Measurements from ENCODE around the gene ALPG.
"Not testable (repeated sequence)": the region's sequence is repeated elsewhere in the genome, so short reads cannot be mapped to it uniquely, and the experiment has no call there.

The ALPG gene

DNA sequence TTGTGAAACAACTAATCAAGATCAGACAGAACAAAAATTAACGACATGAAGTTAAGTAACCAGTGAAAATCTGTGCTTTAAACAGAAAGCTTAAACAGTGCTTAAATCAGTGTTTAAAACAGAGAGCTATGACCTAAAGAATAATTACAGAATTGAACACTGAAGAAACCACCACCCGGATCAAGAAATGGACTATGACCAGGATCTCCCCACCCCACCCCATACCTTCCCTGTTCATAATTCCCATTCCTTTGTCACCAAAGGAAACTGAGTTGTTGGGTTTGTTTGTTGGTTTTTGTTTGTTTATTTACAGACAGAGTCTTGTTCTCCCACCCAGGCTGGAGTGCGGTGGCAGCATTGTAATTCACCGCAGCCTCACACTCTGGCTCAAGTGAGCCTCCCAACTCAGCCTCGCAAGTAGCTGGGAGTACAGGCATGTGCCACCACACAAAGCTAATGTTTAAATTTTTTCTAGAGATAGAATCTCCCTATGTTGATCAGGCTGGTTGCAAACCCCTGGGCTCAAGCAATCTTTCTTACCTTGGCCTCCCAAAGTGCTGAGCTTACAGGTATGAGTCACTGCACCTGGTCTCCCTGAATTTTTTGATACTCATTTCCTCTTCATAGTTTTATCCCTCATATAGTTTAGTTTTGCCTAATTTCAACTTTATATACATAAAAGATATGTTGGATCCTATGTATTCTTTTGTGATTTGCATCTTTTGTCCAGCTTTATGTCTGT, 8.2 kb upstream of the ALPG start:
- no peak for DNase-seq

DNA sequence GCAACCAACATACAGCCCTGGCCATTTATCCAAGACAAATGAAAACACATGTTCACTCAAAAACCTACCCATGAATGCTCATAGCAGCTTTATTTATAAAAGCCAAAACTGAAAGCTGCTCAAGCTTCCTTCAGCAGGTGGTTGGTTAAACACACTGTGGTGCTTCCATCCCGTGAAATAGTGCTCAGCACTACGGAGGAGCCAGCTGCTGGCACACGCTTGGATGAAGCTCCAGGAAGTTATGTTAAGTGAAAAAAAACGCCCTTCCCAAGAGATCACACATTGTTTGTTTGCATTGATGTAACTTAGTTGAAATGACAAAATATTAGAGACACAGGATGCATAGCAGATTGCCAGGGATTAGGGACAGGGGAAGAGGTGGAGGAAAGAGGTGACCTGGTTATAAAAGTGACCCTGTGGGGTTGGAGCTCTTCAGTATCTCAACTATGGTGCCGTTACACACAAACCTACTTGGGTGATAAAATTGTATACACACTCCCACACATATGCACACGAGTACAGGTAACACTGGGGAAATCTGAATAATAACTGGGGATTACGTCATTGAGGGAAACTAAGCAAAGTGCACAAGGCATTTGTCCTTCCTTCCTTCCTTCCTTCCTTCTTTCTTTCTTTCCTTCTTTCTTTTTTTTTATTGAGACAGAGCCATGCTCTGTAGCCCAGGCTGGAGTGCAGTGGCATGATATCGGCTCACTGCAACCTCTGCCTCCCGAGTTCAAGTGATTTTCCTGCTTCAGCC, 6.2 kb upstream of the ALPG start:
- DNase-seq, result no peak

DNA sequence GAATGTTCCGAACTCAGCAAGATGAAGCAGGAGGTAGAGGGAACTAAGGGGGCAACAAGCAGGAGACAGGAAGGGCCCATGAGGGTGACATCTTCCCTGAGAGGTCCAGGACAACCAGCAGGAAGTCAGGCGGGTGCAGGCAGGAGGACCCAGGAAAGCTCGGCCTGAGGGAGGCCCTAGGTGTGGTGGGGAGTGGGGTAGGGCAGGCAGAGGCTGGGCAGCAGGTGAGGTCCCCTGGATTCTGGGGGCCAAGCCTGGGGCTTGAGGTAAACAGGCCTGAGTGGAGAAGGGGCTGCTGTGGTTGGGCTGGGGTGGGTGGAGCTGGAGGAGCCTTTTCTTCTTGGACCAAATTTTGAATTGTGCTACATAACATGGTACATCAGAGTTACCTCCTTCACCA, 4.1 kb upstream of the ALPG start:
- DNase-seq, result no peak

DNA sequence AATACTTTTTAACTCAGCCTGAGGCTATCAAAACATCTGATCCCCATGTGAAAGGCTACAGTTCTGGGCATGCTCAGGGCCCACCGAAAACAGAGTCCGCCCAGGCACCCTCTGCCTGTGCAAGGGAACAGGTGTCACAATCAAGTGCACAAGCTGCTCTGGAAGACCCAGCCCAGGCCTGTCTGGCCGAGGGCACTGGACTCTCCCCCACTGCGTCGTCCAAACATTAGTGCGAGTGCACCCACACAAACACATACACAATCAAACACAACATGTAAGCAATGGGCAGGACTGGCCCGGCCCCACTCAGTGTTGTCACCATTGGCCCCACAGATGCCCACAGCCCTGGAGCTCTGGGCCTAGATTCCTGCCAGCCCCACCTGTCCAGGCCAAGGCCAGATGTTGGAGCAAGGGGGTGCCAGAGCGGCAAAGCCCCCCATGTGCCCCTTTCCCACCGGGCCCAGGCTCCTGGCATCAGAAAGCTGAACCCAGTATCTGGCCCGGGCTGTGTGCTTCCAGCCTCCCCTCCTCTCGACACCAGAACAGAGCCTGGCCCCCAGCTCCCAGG, 617 bp upstream of the ALPG start:
- DNase-seq, result no peak

DNA sequence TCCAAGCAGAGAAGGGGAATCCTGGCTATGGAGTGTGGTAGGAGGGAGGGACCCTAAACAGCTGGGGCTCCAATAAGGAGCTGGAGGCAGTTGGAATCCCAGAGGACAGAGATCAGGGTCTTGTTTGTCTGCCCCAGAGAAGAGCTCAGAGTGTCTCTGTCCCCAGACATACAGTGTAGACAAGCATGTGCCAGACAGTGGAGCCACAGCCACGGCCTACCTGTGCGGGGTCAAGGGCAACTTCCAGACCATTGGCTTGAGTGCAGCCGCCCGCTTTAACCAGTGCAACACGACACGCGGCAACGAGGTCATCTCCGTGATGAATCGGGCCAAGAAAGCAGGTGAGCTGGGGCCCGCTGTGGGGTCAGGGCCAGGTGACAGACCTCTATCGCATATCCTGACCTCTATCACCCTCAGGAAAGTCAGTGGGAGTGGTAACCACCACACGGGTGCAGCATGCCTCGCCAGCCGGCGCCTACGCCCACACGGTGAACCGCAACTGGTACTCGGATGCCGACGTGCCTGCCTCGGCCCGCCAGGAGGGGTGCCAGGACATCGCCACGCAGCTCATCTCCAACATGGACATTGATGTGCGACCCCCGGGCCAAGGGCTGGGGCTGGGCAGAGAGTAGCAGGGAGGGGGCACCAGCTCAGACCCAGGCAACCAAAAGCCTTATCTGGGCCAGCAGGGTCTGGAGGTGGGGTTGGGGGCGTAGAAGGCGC, 945 bp downstream of the ALPG start:
- not testable (repeated sequence) for DNase-seq

DNA sequence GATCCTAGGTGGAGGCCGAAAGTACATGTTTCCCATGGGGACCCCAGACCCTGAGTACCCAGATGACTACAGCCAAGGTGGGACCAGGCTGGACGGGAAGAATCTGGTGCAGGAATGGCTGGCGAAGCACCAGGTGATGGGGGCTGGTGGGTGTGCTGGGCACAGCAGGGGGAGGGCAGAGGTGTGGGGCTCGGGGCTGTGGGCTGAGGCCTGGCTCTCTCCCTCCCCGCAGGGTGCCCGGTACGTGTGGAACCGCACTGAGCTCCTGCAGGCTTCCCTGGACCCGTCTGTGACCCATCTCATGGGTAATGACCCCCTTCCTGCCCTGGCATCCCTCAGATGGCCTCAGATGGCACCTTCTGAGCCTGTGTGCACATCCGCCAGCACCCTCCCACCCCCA, 1.6 kb downstream of the ALPG start:
- DNase-seq, result not testable (repeated sequence)

DNA sequence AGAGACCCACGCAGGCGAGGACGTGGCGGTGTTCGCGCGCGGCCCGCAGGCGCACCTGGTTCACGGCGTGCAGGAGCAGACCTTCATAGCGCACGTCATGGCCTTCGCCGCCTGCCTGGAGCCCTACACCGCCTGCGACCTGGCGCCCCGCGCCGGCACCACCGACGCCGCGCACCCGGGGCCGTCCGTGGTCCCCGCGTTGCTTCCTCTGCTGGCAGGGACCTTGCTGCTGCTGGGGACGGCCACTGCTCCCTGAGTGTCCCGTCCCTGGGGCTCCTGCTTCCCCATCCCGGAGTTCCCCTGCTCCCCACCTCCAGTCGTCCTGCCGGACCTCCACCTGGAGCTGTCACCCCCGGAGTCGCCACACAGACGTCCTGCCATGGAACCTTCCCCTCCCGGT, 3.0 kb downstream of the ALPG start:
- not testable (repeated sequence) for DNase-seq

DNA sequence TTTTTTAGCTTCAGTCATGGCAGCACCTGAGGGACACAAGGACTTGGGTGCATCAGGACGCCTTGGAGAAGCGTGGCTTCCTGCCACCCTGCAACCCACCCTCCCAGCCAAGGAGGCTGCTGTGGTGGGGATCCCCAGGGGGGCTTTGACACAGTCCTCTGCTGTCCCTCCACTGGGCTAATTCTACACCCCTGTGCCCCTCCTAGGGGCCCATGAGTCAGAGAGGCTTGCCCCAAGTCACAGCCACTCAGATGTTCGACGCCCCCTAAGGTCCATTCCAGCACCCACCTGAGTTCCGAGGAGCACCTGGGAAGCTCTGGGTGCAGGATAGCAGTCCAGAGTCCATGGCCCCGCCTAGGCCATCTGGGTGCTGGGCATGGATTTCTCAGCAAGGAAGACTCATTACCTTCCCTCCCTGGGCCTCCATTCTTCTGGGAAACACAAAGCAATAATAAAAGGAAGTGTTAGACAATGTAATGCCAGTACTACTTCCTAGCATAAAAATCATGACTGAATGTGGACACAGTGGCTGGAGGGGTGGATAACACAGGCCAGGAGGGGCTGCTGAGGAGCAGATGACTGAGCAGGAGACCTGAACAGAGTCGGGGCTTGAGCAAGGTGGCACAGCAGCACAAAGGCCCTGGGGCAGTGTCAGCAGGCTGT, 3.7 kb downstream of the ALPG start:
- DNase-seq, result no peak

DNA sequence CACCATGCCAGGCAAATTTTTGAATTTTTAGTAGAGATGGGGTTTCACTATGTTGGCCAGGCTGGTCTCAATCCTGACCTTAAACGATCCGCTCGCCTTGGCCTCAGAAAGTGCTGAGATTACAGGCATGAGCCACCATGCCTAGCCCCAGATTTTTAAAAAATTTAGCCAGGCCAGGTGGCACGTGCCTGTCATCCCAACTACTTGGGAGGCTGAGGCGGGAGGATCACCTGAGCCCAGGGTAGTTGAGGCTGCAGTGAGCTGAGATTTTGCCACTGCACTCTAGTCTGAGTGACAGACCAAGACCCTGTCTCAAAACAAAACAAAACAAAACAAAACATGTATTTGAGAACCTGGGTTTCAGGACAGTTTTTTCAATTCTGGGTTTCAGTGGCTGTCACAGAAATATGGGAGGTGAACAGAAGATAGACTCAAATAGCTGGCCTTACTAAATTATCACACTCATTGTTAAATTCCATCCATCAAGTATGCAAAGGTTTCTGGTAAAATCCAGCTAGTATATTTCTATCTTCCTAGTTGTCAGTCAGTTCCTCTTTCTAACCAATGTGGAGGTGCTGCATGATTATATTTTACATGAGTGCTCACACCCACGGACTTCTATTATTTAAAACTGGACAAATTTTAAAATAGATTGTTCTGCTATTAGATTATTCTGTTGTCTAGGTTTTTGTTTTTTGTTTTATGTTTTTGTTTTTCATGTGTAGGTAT, 5.4 kb downstream of the ALPG start:
- DNase-seq, result no peak

DNA sequence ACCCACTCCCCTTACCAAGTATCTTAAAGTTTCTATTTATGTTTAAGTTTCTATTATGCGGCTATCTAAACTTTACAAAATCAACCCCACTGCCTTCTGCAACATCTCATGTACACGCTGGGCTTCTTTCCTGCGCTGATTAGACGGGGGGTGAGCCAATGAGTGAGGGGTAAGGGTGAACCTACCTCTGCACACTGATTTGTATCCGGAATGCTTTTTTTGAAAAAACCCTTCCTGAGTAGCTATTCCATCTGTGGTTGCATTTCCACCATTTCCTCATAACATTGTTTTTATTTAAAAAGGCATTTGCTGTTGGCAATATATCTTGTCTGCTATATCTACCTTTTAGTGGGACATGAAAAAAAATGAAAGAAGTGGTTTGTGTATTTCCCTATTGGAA, 6.3 kb downstream of the ALPG start:
- no peak for DNase-seq

DNA sequence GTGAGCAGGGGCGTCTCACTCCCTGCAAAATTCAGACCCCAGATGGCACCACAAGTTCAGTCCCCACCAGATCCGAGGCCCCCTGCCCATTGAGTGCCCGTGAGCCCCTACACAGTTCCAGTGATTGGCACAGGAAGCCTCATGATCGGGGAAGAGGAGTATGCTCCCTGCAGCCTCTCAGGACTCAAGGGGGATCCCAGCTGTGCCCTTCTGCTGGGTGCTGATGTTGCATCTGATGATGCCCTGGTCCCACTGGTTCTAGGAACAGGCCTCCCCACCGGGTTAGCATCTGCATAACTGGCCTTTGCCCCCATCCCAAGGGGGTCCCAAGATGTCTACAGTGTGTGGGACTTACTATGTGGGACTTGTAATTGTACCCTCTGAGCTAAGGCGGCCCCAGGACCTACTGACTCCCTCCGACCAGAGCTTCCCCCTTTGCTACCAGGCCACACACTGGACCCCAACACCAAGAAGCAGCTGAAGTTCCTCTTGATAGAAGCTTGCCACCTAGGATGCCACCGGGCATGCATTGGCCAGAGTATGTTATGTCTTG, 8.6 kb downstream of the ALPG start:
- no peak for DNase-seq

DNA sequence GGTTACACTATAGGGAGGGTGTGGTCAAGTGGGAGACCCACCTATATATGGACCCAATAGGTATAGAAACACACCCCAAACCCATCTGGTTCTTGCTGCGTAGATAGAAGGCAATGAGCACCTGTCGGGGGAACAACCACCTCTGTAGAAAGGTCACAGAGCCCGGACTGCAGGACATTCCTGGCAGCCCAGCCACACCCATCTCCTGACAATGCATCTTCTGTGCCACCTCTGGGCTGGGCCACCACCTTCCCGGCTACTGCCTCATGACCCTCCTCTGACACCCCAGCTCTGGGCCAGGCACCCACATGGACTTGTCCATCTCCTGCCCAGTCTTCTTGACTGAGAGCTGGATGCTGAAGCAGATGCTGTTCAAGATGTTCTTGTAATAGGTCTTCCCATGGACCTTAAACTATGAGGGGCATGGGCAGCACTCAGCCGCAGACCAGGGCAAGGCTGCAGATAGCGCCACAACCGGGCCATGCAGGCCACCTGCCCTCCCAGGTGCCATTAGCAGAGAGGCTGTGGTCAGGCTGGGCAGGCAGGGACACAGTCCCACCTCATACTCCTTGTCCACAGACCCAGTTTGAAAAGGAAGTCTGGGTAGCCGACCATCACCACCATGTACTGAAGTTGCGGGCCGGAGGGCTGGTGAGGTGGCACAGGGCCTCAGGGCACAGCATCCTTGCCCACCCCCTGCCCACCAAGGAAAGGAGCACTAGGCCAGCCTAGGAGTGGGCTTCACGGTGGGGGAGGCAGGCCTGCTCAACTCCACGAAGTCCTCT, 9.3 kb downstream of the ALPG start:
- no peak for DNase-seq

DNA sequence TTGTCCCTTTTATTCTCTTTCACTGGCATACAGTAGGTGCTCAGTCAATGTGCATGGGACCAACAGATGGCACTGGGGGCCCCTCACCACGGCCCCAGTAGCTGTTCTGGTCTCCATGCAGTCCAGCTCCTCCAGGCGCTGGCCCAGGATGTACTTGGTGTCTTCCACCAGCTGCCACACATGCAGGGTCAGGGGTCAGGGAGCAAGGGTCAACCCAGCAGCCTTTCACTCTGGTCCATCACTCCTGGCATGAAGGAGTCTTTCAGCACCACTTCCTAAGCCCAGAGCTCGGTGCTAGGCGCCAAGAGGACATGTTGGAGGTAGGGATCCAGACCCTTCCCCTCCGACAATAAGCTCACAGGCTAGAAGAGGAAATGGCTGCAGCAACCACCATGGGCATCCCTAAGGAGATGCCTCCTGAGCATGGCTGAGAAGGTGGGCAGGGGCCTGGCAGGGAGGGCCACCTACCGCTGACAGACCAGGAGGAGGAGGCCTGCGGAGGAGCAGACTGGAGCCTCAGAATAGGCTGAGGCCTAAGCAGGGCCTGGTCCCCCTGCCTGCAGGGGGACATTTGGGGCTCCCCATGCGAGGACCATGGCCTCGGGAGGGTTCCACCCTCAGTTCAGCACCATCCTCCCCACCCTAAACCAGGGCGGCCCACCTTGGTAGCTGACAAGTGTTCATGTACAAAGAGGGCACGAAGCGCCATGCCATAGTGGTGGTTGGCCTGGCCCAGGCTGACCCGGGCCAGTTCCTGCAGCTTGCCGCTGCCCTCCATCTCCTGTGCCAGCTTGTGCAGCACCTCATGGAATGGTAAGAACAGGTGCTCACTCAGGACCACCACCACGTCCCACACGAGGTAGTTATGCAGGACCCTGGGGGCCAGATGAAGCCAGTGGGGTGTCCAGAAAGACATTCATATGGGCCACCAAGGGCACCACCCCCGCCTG, 10.2 kb downstream of the ALPG start:
- no peak for DNase-seq

DNA sequence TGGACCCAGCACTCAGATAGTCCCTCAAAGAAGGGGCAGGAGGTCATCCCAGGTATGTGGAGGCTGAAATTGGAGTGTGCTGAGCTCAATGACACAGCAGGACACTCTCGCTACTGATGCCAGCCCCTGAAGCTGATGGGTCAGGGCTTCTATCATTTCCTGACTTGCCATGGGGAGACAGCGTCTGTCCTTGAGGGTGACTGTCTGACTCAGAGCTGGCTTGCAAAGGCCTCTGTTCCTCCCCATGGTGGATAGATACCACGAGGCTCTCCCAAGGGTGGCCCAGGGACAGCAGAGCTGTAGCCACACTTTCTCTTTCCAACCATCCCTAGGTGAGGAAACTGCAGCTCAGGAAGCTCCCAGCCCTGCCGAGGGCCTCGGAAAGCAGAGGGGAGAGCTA, 10.8 kb downstream of the ALPG start:
- DNase-seq, result no peak

DNA sequence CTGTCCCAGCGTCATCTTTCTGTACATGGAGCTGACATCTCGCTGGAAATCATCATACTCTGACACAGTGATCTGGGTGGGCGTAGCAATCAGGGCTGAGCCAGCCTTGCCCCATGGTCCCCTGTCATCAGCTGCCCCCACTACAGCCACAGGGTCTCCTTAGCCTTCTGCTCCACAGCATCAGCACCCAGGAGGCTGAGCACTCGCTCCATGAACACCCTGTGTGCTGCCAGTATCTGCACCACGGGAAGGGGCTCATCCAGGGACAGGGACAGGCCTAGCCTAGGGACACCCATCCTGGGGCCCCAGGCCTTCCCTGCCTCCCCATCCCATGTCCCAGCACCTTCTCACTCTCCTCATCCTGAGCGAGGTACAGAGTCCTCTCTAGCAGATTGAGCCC, 11.4 kb downstream of the ALPG start:
- no peak for DNase-seq

DNA sequence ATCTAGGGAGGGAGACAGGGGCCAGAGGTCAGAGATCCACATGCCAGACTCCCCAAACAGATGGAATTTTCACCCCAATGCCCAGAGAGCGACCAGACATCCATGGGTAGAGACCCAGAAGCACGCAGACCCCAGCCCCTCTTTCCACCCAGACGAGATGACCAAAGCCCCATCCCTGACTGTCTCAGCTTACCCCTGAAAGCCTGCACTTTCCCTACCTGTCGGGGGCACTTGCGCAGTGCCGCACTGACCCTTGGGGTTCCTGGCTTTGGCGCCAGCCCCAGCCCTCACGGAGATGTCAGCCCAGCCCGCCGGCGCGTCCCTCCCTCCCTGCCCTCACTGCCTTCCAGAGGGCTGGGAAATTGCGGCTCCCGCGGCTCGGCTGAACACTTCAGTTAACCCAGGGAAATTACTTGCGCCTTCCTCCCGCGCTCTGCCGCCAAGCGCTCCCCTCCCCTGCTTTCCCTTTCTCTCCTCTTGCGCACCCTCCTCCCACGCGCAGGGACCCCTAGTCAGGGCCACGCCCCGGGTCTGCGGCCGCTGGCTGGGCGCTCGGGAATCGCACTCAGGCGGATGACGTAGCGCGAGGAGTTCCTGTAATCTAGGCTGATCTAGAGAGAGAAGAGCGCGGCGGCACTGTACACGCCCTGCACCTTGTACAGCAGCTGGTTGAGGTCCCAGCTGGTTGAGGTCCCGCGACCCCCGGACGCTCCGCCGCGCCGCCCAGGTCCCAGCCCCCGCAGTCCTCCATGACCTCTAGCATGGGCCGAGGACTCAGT, 12.0 kb downstream of the ALPG start:
- DNase-seq, result no peak

DNA sequence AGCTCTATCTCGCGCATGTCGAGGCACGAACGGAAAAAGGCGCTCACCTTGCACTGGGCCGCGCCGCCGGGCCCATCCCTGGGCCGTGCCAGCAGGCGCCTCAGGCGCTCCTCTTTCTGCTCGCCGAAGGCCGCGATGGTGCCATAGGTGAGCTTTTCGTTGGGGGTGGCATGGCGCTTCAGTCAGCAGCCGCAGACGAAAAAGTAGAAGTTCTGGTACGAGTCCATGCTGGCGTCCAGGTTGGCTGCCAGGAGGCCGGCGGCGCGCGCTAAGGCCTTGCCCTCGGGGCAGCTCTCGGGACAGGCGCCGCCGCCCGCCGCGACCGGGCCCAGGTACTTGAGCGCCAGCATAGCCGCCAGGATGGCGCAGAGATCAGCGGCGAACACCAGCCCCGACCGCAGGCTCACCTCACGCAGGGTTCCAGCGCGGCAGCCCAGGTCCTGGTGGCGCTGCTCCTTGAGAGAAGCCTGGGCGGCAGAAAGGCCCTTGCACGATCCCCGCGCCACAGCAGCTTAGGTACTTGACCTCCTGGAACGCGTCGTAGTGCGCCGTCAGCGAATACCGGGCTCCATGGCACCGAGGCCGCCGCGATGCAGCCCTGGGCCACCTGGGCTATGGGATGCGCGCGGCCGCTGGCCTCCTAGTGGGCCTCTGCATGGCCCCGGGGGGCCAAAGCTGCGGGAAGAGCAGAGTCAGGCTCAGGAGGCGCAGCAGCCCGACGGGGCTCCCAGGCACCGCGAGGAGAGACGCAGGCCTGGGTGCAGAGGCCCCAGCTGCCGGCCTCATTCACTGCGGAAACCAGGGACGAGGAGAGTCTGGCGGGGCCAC, 12.8 kb downstream of the ALPG start:
- DNase-seq, result no peak

DNA sequence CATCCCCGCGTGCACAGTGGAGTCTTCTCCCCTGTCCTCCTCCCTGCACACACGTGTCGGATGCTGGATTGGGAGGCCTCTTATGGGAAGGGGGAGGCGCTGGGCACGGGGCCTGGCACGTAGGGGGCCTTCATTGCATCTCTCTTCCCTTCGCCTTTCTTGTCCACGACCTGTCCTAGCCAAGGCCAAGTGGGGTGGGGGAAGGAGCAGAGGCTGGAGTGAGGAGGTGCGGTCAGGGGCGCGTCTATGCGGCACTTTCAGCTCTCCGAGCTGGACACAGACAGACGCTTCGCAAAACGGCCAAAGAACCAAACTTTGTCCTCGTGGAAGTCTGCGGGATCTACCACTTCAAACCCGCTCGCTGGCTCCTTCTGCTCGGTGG, 13.4 kb downstream of the ALPG start:
- no peak for DNase-seq
